Cerebellar nuclear complex (tissue), 1 donor: Measurements from ENCODE around the gene SLC22A3.
"Not testable (repeated sequence)": the region's sequence is repeated elsewhere in the genome, so short reads cannot be mapped to it uniquely, and the experiment has no call there.

Source experiments
- DNase-seq, 2 experiments: peaks; one replicate each; lab custom pipeline; 2025; lab: John Stamatoyannopoulos, UW

The SLC22A3 gene

DNA sequence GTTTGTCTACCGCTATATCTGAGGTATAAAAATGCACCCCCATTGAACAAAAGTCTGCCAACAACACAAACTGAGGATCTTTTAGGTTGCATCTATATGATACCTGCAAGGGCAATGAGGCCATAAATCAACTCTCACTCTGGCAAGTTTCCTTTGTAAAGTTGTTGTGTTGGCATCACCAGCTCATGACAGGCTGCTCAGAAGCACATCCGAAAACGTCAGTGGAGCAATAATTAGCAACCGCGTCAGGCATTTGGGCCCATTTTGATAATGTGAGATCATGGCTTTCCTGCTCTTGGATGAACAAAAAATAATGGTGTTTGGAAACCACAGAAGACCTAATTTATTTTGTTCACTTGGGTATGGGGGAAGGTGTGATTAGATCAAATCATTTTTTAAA, 12.0 kb upstream of the SLC22A3 start:
- DNase-seq = no peak

DNA sequence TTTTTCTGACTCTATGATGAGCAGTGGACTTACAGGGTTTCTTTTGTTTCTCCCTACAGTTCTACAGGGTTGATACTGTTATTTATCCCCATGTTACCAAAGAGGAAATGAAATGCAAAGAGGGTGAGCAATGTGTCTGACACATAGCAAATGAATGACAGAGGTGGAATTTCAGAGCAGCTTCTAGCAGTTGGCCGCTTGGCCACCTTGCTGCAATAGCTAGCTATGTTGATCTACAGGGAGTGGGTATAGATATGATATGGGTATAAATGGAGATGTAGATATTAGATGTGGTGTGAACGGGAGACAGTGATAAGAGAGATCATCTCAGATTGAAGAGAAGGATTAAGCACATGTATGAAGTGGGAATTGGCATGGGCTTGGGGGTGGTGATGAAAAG, 10.9 kb upstream of the SLC22A3 start:
- DNase-seq = no peak

DNA sequence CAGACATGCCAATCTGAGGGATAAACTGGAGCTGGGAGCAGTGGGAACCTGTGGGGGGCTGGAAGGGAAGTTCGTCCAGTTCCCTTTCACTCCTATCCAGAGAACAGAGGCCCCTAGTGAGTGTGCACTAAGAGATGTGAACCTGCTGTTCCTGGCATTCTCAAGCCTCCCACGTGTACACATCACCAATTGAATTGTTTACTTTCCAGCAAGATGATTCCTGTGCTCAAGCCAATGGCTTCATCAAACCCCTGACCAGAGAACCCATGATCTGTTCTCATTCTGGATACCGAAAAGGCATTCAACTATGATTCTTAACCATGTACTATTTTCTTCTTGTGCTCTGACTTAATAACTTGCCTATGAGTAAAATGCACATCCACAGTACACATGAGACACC, 10.2 kb upstream of the SLC22A3 start:
- no peak for DNase-seq

DNA sequence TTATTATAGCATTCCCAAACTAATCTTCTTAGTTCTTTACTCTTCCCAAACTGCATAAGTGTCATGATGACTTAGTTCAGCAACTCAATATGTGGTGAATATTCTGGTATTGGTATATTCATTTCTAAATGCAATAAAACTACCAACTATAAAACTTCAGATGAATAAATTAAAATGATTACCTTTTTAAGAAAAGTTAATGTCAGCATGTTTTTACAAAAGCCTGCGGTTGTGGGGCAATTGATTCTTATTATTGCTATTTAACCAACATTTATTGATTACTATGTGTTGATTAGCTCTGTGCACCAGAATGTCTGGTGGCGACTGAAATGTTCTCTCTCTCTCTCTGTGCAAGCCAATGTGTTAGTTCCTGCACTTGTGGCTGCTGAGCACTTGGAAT, 5.0 kb upstream of the SLC22A3 start:
- DNase-seq = no peak

DNA sequence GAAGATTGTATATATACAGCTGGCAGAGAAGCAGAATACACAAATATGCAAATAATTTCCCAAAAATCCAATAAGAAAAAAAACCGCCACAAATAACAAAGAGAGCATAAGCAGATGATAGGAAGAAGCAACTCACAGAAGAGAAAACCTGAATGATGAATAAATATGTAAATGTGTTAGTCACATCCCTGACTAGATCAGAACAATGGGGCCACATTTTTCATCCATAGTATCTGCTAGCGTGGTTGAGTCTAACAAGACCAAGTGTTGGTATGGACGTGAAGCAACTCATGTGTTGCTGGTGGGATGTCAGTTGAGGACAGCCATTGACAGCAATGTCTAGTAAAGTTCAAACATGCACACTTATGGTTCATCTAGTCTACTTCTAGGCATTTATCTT, 3.9 kb upstream of the SLC22A3 start:
- no peak for DNase-seq

DNA sequence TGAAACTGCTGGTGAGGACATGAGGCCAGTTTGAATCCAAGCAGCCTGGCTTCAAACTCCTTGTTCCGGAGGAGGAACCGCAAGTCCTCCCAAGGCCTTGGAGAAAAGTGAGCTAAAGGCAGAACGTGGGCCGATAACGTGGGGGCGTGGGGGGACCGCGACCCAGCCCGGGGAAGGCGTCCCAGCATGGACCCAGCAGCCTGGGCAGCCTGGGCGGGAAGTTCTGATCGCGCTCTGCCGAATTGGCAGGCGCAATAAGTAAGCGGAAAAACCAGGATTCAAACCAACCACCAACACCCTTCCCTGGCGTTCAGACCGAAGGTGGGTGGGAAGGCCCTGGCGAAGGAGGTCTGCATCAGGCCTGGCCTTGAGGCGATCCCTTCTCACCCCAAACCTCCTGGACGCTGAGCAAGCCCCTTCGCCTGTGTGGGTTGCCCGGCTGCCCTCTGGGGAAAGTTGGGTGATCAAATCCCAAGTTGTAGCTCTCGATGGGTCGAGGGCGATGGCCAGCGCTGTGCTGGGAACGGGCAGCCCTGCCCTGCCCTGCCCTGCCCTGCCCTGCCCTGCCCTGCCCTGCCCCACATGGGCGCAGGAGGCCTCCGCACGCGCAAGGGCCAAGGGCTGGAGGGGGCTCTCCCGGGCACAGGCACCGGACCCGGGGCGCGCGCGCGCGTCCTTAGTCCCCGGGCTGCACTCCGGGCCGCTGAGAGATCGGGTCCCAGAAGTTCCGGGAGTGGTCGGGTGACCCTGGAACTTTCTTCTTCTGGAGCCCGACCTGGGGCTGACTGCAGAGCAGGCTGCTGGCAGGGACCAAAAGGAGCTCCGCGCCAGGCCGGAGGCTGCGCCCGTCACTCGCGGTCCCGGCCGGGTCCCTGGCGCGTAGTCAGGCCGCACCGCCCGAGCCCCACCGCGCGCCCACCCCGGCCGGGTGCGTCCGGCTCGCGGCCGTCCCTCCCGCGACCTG, 637 bp upstream of the SLC22A3 start:
- no peak for DNase-seq

DNA sequence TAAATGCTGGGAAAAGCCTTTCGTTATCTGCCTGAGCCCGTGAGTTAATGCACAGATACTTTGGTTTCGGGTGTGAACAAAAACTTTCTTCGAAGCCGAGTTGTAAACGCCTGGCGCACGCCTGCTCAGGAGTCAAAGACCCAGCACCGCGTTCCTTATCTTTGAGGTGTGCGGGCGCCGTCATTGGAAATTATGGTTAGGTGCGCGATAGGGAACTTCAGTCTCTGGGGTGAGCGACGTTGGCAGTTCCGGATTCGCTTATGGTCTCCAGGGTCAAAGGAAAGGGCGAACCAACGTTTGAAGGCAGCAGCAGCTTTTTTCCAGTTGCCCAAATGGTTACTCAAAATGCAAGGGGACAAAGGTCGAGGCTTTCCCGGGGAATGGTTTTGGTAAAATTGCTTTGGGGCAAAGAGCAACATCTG, 853 bp downstream of the SLC22A3 start:
- DNase-seq = no peak

DNA sequence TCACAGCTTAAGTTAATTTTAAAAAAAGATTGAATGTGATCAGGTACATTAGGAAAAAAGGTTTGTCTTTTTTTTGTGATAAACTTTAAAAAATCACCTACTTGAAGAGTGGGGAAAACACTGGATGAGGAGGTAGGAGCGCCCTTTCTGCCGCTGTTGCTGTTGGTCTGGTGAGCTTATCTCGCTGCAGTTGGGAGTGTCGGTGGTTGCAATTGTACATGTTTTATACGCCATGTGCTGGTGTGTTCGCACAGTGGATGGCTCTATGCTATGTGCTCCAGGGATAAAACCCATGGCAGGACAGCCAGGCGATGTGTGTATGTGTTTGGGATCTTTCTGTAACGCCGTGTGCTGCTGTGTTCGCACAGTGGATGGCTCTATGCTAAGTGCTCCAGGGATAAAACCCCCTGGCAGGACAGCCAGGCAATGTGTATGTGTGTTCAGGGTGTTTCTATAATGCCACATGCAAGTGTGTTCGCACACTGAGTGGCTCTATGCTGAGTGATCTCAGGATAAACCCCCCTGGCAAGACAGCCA, 1.7 kb downstream of the SLC22A3 start:
- no peak for DNase-seq

DNA sequence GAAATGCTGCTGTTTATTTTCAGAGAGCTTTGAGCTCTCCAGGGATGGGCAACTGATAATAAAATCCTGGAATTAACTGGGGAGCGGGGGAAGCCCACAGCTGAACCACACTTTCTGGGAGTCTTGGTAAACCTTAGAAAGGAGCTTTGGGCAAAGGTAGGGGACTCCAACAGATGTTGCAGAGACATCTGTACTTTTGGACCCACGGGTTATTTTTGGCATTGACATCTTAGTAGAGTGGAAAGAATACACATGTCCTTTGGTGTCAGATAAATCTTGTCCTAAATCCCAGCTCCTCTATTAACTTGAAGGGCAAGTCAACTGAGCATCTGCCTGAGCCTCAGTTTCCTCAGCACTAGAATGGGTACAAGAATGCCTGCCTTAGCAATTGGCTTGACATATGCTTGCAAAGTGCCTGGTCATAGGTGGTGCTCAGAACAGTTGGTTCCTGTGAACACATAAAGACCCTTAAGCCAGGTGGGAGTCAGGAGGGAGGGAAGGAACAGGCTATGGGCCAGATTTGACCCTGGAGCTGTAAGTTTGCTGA, 5.8 kb downstream of the SLC22A3 start:
- DNase-seq = no peak

DNA sequence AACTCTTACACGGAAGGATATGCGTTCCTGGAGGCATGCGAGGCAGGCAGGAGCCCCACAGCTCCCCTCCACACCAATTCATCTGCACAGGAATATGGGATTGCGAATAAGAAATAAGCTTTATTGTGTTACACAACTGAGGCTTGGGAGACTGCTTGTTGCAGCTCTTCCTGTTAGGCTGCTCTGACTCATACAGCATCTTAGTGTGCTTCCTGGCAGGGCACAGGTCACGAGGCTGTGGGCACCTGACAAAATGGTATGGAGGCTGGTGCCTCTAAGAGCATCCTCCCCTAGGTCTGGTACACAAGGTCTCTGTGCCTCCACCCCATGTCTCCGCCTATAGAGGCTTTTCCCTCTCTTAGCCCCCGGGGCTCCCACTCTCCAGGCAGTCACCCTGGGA, 6.8 kb downstream of the SLC22A3 start:
- DNase-seq = no peak

DNA sequence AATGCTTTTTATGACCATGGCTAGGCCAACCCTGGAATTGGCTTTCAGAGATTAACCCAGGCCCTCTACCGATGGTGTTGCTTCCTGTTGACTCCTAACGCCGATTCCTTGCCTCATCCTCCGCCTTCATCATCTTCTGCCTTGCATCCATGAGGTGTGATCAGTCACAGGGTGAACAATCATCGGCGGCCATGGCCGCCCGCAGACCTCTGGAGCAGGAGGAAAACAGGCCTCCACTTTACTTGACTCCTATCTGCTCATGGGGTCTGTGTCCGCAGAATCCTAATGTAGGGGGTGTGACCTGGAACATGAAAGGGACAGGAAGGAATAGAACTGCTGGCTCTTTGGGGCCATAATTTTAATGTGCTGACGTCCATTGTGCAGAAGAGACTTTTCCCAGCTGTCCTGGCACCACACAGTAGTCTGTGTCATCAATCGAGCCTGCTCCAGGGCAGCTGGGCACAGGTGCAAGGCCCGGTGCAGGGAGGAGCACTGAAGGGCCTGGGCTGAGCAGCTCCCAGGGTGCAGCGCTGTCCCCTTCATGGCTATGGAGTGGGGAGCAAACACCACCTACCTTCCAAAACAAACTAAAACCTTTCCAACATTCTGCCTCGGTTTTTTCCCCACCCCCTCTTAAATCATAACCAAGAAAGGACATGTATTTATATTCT, 8.0 kb downstream of the SLC22A3 start:
- no peak for DNase-seq

DNA sequence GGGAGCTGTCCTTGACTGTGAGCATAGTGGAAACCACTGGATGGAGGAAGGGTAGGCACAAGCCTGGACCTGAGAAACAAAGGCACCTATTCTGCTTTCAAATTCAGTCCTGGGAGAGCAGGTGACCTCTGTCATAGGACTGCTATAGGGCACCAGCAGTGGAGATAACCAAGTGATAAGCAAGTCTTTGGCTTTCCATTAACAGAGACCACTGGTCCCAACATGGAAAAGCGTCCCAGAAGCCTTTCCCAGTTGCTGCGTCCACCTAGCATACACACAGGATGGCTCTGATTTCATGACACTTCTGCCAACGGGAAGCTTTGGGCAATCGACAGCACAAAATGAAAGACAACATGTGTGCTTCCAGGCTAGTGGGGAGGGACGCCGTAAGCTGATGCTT, 8.9 kb downstream of the SLC22A3 start:
- no peak for DNase-seq

DNA sequence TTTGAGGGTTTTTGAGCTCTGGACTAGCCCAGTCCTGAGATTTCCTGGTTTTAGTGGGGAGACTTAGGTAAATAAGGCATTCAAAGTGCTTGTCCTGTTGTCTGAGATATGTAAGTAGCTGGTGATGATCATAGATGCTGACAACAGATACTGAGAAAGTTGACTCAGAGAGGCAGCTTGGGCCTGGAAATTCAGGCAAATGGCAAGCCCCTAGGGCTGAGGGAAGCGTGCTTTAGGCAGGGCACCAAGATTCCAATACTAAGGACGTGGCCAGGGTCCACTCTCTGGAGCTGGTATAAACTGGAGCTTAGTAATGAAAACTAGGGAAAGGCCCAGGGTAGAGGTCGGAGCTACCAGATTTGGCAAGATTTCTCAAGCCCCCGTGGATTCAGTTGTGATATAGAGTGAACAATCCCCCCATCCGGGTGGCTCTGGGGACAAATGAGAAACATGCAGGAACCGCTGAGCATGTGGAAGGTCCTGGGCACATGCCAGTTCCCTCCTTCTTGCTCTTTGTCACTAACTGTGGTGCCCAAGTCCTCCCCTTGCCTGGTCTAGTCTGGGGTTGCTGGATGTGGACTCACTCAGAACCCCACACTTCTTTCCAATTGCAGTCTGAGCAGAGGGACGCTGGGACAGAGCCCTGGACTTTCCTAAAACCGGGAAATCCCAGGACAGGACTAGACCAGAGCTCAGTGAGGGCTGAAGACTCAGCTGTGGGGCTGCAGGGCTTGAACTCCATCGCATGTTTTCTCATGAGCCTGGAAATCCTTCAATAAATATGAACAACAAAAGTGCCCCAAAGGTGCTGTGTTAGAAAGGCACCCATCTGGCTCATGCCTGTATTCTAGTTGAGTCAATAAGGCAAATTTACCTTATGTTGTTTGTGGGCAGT, 10.3 kb downstream of the SLC22A3 start:
- DNase-seq = no peak

DNA sequence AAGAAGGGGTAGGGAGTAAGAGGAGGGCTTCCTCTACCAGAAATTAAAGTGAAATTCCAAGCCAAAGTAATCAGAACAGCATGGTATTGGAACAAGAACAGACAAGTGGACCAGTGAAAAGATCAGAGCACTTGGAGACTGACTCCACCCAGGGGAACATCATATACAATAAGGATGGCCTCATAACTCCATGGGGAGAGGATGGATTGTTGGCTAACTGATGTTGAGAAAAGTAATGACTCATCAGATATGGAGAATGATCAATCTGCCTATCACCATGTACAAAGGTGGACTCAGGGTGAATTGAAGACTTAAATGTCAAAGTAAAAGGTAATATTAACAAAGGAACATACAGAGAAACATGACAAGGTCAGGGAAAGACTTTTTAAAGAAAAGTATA, 12.8 kb downstream of the SLC22A3 start:
- no peak for DNase-seq

DNA sequence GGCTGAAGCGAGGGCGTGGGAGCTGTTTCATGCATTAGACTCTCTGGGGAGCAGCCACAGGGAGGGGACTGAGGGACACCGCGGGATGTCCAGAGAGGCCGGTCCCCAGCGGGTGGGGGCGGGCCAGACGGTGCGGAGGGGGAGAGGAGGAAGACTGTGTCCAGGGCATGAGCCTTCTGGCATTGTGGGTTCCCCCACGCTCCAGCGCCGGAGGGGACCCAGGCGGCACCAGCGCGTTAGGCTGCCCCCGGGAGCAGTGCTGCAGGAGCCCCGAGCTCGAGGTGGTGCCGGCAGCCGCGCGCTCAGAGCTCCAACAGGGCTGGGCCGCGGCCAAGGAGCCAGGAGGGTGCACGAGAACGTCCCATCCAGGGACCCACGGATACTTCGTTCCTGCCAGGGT, 14.4 kb downstream of the SLC22A3 start:
- no peak for DNase-seq

DNA sequence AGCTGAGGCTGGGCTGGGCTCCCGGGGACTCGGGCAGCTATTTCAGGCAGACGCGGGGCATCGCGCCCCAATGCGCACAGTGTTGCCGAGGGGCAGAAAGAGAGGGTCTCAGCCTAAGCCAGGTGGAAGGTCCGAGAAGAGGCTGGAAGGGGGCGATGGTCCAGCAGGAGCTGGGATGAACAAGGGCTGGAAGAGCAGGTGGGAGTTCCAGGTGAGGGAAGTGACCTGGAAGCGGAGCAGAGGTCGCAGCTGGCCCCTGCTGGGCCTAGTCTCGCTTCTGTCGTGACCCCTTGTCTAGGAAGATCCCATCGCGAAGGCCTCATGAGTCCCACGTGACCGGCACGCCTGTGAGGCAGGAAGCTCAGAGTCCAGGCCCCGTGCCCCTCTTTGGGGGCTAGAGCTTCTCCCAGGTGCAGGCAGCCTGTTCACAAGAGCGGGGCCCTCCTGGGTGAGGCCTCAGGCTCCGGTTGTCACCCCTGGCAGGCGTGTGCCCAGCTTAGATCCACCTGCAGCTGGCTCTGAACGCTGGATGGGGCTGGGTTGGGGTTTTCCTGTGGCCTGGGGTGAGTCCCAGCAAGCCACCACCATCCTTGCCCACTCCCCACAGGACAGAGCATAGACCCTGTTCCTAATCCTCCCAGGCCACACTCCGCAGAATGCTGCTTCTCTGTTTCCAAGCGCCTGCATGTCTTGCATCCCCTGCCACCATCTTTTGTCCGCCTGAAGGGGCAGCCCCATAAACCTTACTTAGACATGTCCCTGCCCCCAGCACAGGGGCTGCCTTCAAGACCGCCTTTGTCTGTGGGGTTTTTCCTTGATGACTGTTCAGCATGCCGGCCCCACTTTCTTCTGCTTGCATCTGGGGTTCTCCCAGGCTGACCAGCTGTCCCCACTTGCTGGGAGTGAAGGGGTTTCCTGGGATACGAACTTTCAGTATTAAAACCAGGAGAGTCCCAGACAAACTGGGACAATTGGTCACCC, 15.1 kb downstream of the SLC22A3 start:
- DNase-seq = no peak

DNA sequence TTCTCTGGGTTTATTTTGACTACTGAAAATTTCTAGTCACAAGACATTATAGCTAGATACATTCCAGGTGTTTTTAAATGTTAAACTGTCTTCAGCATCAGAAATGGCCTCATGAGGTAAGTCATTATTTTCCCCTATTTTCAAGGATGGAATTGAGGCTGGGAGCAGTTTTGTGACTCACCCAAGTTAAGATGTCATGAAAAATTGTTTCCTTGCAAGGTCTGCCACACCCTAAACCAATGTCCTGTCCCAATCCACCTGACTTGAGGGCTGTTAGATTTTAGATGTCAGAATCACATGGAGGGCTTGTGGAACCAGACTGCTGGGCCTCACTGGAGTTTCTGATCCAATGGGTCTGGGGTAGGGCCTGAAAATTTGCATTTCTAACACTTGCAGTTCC, 16.9 kb downstream of the SLC22A3 start:
- no peak for DNase-seq

DNA sequence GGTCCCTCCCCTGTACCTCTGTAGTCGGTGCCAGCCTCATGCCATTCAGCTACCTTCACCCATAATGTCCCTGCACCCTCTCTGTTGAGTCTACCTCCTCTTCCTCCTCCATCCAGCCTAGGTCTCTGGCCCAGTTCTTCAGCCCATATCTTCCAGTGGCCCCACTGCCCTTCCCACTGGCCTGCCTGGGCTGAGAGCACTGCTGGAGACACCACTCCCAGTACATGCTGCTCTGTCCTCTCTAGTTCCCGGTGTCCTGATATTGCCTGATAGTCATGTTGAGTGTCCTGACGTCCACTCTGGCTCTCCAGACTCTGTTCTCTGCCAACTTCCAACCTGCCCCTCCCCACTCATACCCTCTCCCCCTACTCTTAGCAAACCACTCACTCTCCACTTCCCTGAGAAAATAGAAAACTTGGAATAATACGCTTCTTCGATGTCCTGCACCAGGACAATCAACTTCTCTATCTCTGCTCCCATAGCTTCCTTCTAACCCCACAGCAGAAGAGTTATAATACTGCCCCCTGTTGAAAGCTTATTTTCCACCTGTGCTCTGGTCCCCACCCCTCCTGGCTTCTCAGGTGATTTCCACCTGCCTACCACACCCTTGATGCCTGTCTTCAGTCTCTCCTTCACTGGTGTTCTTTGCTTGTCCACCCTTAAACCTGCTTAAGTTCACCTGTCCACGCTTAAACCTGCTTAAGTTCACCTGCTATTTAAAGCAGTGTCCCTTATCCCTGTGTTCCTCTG, 19.8 kb downstream of the SLC22A3 start:
- no peak for DNase-seq

DNA sequence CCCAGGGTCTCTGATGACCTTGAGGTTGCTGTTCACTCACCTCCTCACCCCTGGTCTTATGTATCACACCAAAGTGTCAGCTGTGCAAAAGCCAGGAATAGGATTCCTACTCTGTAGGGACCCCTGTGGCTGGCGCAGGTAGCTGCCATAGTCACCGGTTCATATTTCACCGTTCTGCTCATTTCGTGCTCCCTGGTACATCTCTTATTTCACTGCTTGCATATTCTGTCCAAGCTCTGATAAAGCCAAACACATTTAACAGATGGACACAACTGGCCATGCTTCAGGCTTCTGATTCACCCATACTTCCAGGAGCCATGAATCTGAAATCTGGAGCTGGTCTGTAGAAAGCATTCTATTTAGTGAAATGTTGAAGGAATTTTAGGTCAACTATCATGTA, 20.5 kb downstream of the SLC22A3 start:
- DNase-seq = no peak

DNA sequence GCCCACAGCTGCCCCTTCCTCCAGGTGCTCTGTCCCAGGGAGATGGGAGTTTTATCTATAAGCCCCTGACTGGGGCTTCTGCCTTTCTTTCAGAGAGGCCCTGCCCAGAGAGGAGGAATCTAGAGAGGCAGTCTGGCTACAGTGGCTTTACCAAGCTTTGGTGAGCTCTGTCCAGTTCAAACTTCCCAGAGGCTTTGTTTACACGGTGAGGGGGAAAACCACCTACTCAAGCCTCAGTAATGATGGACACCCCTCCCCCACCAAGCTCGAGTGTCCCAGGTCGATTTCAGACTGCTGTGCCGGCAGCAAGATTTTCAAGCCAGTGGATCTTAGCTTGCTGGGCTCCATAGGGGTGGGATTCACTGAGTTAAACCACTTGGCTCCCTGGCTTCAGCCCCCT, 25.4 kb downstream of the SLC22A3 start:
- not testable (repeated sequence) for DNase-seq
